AG09309 (cell line): ENCODE measurements around the gene KIF2B.

Source experiments
- DNase-seq: peaks from one replicate; pipeline ENCODE4 v3.0.0-alpha.2; 2010; ENCODE audit warnings: low read depth
- H3K4me3 ChIP-seq: 2 replicates; pipeline ENCODE4 v1.5.1; 2011; ENCODE audit warnings: mild to moderate bottlenecking, low read depth, low read length, moderate library complexity; ENCODE audit not compliant: control insufficient read depth
- CTCF ChIP-seq: IDR thresholded peaks from 2 replicates; pipeline ENCODE4 v1.5.1; 2011; ENCODE audit warnings: mild to moderate bottlenecking, low read depth, low read length, inconsistent platforms; ENCODE audit not compliant: insufficient read depth, control insufficient read depth; ENCODE audit errors: missing control alignments

Gene KIF2B

GRCh38 chr17:53797501-53797900 is 25.2 kb upstream of the KIF2B start:
- no peak overlapping the region for H3K4me3 ChIP-seq
- no peak for TF ChIP-seq CTCF
- no peak for DNase-seq

- H3K4me3 ChIP-seq, result no peak overlapping the region
- no peak for TF ChIP-seq CTCF
- no peak for DNase-seq
Measured at GRCh38 chr17:53804437-53804836, 18.3 kb upstream of the KIF2B start.

- no peak overlapping the region for H3K4me3 ChIP-seq
- DNase-seq, result no peak
- TF ChIP-seq CTCF, result no peak
Measured at GRCh38 chr17:53806473-53806872, 16.3 kb upstream of the KIF2B start.

GRCh38 chr17:53807286-53807685 is 15.4 kb upstream of the KIF2B start:
- no peak for DNase-seq
- no peak for TF ChIP-seq CTCF
- no peak overlapping the region for H3K4me3 ChIP-seq

GRCh38 chr17:53818271-53818670 is 4.5 kb upstream of the KIF2B start:
- TF ChIP-seq CTCF, result no peak
- H3K4me3 ChIP-seq, result no peak overlapping the region
- DNase-seq, result no peak

- DNase-seq, result no peak
- H3K4me3 ChIP-seq, result no peak overlapping the region
- TF ChIP-seq CTCF, result no peak
Measured at GRCh38 chr17:53818929-53819328, 3.8 kb upstream of the KIF2B start.

- no peak for DNase-seq
- no peak for TF ChIP-seq CTCF
- no peak overlapping the region for H3K4me3 ChIP-seq
Measured at GRCh38 chr17:53819956-53820355, 2.8 kb upstream of the KIF2B start.
